Measurements from ENCODE around the gene MACROD2.

DNA sequence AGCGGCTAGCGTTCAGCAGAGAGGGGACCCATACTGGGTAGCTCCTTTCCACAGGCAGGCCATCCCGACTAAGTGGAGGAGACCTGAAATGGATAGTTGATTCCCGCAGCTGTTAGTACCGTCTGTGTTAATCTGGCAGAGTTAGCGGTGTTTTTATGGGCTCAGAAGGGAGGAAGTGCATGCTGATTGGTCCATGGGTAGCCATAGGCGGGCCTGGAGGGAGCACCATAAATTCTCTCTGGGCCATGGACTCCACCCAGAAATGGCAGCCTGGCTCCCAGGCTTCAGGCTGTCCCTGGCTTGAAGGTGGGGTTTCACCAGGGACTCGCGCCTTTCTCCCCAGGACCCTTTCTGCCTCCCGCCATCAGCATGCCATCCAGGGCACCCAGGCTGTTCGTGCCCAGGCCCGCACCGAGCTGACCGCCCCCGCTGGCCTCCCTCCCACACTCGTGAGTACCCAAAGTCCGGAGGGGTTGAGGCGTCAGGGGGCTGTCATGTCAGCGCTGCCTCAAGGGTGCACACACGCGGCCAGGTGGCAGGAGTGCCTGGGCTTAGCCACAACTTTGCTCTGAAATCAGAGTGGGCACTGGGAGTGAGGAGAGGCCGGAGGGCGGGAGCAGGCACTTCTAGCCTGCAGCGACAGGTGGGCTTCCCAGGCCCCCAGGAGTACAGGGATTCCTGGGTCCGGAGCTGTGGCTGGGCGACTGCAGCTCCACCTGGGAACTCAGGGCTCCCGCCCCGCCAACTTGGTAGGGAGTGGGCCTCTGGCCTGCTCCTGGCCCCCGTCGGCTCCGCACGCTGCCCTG is 1036.4 kb downstream of the MACROD2 start:
- TF ChIP-seq, protein P1, sequence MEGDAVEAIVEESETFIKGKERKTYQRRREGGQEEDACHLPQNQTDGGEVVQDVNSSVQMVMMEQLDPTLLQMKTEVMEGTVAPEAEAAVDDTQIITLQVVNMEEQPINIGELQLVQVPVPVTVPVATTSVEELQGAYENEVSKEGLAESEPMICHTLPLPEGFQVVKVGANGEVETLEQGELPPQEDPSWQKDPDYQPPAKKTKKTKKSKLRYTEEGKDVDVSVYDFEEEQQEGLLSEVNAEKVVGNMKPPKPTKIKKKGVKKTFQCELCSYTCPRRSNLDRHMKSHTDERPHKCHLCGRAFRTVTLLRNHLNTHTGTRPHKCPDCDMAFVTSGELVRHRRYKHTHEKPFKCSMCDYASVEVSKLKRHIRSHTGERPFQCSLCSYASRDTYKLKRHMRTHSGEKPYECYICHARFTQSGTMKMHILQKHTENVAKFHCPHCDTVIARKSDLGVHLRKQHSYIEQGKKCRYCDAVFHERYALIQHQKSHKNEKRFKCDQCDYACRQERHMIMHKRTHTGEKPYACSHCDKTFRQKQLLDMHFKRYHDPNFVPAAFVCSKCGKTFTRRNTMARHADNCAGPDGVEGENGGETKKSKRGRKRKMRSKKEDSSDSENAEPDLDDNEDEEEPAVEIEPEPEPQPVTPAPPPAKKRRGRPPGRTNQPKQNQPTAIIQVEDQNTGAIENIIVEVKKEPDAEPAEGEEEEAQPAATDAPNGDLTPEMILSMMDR (IDR thresholded peaks at IDR 0.05): no peak
- TF ChIP-seq POLR2A (IDR thresholded peaks at IDR 0.05): no peak
